Measurements from ENCODE around the gene LAMA2.
"Not testable (repeated sequence)": the region's sequence is repeated elsewhere in the genome, so short reads cannot be mapped to it uniquely, and the experiment has no call there.

LAMA2 gene

GRCh38 chr6:129124347-129124746 lies 241.4 kb downstream of the LAMA2 start:
- DNase-seq: no peak

GRCh38 chr6:129130106-129130505 lies 247.2 kb downstream of the LAMA2 start:
- no peak for DNase-seq

- no peak for DNase-seq
Measured at GRCh38 chr6:129130959-129131681, 248.2 kb downstream of the LAMA2 start.

GRCh38 chr6:129133770-129134192 lies 250.8 kb downstream of the LAMA2 start:
- DNase-seq: no peak

- DNase-seq: no peak
Measured at GRCh38 chr6:129134535-129134934, 251.6 kb downstream of the LAMA2 start.

- no peak for DNase-seq
Measured at GRCh38 chr6:129135451-129135850, 252.5 kb downstream of the LAMA2 start.

- no peak for DNase-seq
Measured at GRCh38 chr6:129136751-129137150, 253.8 kb downstream of the LAMA2 start.

DNA sequence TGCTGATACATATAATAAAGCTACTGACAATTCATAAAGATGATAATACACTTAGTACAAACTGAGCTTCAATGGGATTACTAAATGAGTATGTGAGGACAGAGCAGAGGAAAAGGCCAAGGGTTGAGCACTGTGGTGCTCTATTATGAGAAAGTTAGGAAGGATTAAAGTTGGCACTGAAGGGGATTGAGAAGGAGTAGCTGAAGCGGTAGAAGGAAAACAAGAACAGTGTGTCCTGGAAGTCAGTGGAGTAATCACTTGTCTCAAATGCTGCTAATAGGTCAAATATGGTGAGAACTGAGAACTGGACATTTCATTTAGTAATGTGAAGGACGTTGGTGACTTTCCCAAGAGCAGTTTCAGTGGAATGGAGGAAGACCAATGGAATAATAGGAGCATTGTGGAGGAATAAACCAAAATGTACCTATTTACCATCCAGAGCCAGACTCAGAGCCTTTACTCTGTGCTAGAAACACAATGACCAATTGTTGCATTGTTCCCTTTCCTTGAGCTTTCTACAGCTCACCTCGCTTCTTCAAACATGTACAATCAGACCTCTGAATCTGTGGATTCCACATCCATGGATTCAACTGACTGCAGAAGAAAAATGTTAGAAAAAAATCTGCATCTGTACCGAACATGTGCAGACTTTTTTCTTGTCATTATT lies 255.9 kb downstream of the LAMA2 start:
- DNase-seq: no peak

- no peak for DNase-seq
Measured at GRCh38 chr6:129140526-129140925, 257.6 kb downstream of the LAMA2 start.

- no peak for DNase-seq
Measured at GRCh38 chr6:129141499-129141898, 258.6 kb downstream of the LAMA2 start.

DNA sequence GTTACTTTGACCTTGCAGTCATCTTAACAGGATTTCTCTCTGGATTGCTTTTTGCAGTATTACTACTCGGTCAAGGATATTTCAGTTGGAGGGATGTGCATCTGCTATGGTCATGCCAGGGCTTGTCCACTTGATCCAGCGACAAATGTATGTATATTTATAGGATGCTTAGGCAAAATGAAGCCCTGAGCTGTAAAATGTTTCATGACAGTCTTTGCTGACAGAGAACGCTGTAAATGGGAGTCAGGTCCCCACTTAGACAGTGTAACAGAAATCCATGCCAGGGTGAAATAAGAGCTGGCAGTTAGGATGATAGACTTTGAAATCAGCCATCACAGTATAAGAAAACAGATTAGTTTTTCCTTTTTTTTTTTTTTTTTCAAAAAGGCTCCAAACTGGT lies 264.0 kb downstream of the LAMA2 start:
- no peak for DNase-seq

- no peak for DNase-seq
Measured at GRCh38 chr6:129150507-129150906, 267.6 kb downstream of the LAMA2 start.

GRCh38 chr6:129153257-129153656 lies 270.3 kb downstream of the LAMA2 start:
- DNase-seq: no peak

GRCh38 chr6:129159242-129159641 lies 276.3 kb downstream of the LAMA2 start:
- not testable (repeated sequence) for DNase-seq

- DNase-seq: no peak
Measured at GRCh38 chr6:129162605-129163004, 279.7 kb downstream of the LAMA2 start.

GRCh38 chr6:129163551-129163950 lies 280.6 kb downstream of the LAMA2 start:
- DNase-seq: no peak

- no peak for DNase-seq
Measured at GRCh38 chr6:129164032-129164431, 281.1 kb downstream of the LAMA2 start.

- DNase-seq: not testable (repeated sequence)
Measured at GRCh38 chr6:129172279-129172995, 289.5 kb downstream of the LAMA2 start.

DNA sequence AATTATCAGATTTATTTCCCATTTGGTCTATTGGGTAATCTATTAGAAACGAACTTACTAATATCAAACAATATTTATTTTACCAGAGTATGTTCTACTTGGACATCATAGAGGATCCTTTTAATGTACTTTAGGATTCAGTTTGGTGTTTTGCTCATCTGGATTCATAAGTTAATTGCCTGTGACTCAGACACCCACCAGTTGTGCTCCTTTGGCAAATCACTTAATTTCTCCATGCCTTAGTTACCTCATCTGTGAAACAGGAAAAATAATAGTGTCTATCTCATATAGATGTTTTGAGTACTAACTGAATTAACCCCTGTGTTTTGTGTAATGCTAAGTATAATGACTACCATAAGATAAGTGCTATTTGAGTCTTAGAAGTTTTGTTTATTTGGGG lies 292.1 kb downstream of the LAMA2 start:
- no peak for DNase-seq

DNA sequence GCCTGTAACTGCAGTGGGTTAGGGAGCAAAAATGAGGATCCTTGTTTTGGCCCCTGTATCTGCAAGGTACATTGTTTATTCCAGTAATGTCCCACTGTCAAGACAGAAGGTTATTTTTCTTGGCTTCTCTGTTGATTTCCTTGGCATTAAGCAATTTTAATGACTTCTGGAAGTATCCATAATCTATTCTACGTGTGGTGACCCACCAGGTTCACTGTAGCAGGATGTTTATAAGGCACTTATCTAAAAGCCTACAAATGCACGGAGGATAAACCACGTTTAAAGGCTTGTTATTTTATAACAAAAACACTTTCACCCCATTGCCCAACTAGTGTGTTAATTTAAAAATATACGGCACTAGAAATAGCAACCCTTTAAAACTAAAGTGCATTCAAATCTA lies 294.9 kb downstream of the LAMA2 start:
- no peak for DNase-seq

GRCh38 chr6:129179283-129179682 lies 296.3 kb downstream of the LAMA2 start:
- no peak for DNase-seq

GRCh38 chr6:129181001-129181400 lies 298.1 kb downstream of the LAMA2 start:
- DNase-seq: no peak

- DNase-seq: no peak
Measured at GRCh38 chr6:129183187-129183591, 300.3 kb downstream of the LAMA2 start.

Measured in central memory CD4-positive, alpha-beta T cell (primary cell).